ENCODE results near the gene SLITRK2.
A peak's percentile ranks its signal among the peaks of the same experiment; 100 is the strongest.

DNA sequence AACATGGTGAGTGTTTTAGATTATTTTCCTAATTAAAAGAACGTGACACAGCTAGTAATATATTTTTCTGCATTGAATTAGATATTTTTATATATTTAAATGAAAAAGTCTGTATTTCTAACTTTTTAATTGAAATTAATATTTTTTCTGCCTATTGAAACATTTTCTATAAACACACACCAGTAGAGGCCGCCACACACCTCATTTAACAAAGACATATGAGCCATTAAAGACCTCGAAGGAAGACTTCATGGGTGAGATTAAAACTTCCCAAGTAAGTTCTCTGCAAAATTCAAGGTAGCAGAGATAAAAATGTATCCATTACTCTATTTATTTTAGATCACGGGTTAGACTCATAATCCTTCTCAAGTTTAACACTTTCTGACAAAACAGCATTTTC, 8.3 kb downstream of the SLITRK2 start:
- peak; percentile 56; the same call in 1 of the 2 replicates for TF ChIP-seq CTCF (conservative IDR thresholded peaks at IDR 0.05; ENCODE audit: low read length)
- TF ChIP-seq EZH2phosphoT487 (IDR thresholded peaks at IDR 0.05; ENCODE audit: borderline replicate concordance, low read depth, low read length): no peak
